HCT116 (cell line): ENCODE data around the gene TMEM52.

ENCODE experiments used
- CEBPB ChIP-seq: IDR thresholded peaks from 2 replicates; pipeline ENCODE4 v1.6.1; 2012; ENCODE audit warnings: low read depth
- CTCF ChIP-seq, 3 experiments: fragments of 200-600 bp in 1 of 3; sonication (generic) in 1 of 3; IDR thresholded peaks in 2 of 3; conservative IDR thresholded peaks in 1 of 3; 2 replicates each; pipeline ENCODE4 v1.5.1; 2012 to 2017; ENCODE audit warnings: low read depth in 2 of 3, low read length in 2 of 3, antibody characterized with exemption in 1 of 3, borderline replicate concordance in 1 of 3, control low read depth in 1 of 3, mild to moderate bottlenecking in 1 of 3, mixed read lengths in 1 of 3, mixed run types in 1 of 3, moderate library complexity in 1 of 3; ENCODE audit not compliant: insufficient read depth in 1 of 3
- EGR1 ChIP-seq: IDR thresholded peaks from 2 replicates; pipeline ENCODE4 v1.6.1; 2012; ENCODE audit warnings: low read depth
- ELF1 ChIP-seq: IDR thresholded peaks from 2 replicates; pipeline ENCODE4 v1.6.1; 2012; ENCODE audit warnings: low read depth, borderline replicate concordance
- EZH2 ChIP-seq: fragments of 200-600 bp; sonication (generic); IDR thresholded peaks from 2 replicates; pipeline ENCODE4 v1.6.1; 2017; ENCODE audit warnings: antibody characterized with exemption, mixed run types
- JUND ChIP-seq: IDR thresholded peaks from 2 replicates; pipeline ENCODE4 v1.6.1; 2012
- MAX ChIP-seq: IDR thresholded peaks from 2 replicates; pipeline ENCODE4 v1.6.1; 2012
- POLR2A ChIP-seq: IDR thresholded peaks from 2 replicates; pipeline ENCODE4 v1.7.0; 2011; ENCODE audit warnings: borderline replicate concordance; ENCODE audit not compliant: insufficient read depth, insufficient read length; ENCODE audit errors: extremely low read depth
- POLR2AphosphoS5 ChIP-seq: IDR thresholded peaks from 2 replicates; pipeline ENCODE4 v1.6.1; 2011; ENCODE audit warnings: mild to moderate bottlenecking, low read depth, low read length, moderate library complexity
- RAD21 ChIP-seq: IDR thresholded peaks from 2 replicates; pipeline ENCODE4 v1.6.1; 2012; ENCODE audit warnings: low read depth, mild to moderate bottlenecking
- SP1 ChIP-seq: IDR thresholded peaks from 2 replicates; pipeline ENCODE4 v1.6.1; 2012; ENCODE audit warnings: low read depth
- YY1 ChIP-seq: IDR thresholded peaks from 2 replicates; pipeline ENCODE4 v1.6.1; 2011; ENCODE audit warnings: low read length, low read depth, moderate library complexity, mild to moderate bottlenecking; ENCODE audit not compliant: insufficient replicate concordance; ENCODE audit errors: extremely low read depth
- ZFX ChIP-seq: fragments of 450-650 bp; IDR thresholded peaks from 2 replicates; pipeline ENCODE4 v1.6.1; 2017
- ZNF274 ChIP-seq: fragments of 200-500 bp; sonication (Bioruptor generic); IDR thresholded peaks from 2 replicates; pipeline ENCODE4 v1.6.1; 2014; ENCODE audit warnings: mild to moderate bottlenecking, low read depth, low read length, inconsistent platforms

GRCh38 chr1:1901641-1902294 lies 17.3 kb downstream of the TMEM52 start:
- TF ChIP-seq POLR2AphosphoS5 (no peak), JUND (no peak), ELF1 (no peak), SP1 (no peak), CTCF (IDR thresholded peaks at IDR 0.05 in 2 of 3, conservative IDR thresholded peaks at IDR 0.05 in 1 of 3; ENCODE audit: borderline replicate concordance in 1 of 3, insufficient read depth in 1 of 3, low read depth in 2 of 3, low read length in 2 of 3) (no peak), EZH2 (no peak), CEBPB (no peak), POLR2A (no peak), ZNF274 (no peak), MAX (no peak), EGR1 (no peak), YY1 (no peak), ZFX (no peak), RAD21 (no peak)
